Sigmoid colon (tissue), 7 donors: ENCODE data around the gene CDC42BPG. TPM values are rescaled to one million over a fixed set of nuclear protein-coding genes. Genes with fewer than 3 reads are reported as not detected.

ENCODE experiments used
- DNase-seq: peaks from one replicate; pipeline ENCODE4 v3.0.0-alpha.2; 2019
- H3K27ac ChIP-seq, 4 donors: fragments of 200-600 bp; sonication (generic); one replicate each; pipeline ENCODE4 v1.5.1; 2016 to 2019; ENCODE audit warnings: mild to moderate bottlenecking in 1 of 4
- H3K27me3 ChIP-seq, 3 donors: fragments of 200-600 bp; sonication (generic); one replicate each; pipeline ENCODE4 v1.5.1; 2019; ENCODE audit warnings: mild to moderate bottlenecking in 1 of 3
- H3K36me3 ChIP-seq, 4 donors: fragments of 200-600 bp; sonication (generic); one replicate each; pipeline ENCODE4 v1.5.1; 2016 to 2019
- H3K4me1 ChIP-seq, 4 donors: fragments of 200-600 bp; sonication (generic); one replicate each; pipeline ENCODE4 v1.5.1; 2017 to 2019
- H3K4me3 ChIP-seq, 4 donors: fragments of 200-600 bp; sonication (generic); one replicate each; pipeline ENCODE4 v1.5.1; 2017 to 2019; ENCODE audit warnings: mild to moderate bottlenecking in 2 of 4, moderate library complexity in 1 of 4
- H3K9me3 ChIP-seq, 4 donors: fragments of 200-600 bp in 3 of 4; sonication (generic) in 3 of 4; one replicate each; pipeline versions ENCODE4 v1.5.1 to v1.6.1; 2013 to 2019
- EP300 ChIP-seq, 4 donors: sonication (generic); formaldehyde crosslinking; IDR thresholded peaks; one replicate each; pipeline ENCODE4 v1.6.1; 2017; ENCODE audit warnings: antibody characterized with exemption in 4 of 4
- POLR2A ChIP-seq, 2 donors: fragments of 450-650 bp; IDR thresholded peaks; one replicate each; pipeline ENCODE4 v1.6.1; 2016; ENCODE audit warnings: antibody characterized with exemption in 2 of 2, mild to moderate bottlenecking in 2 of 2, moderate library complexity in 2 of 2
- POLR2AphosphoS5 ChIP-seq, 4 donors: sonication (generic); formaldehyde crosslinking; IDR thresholded peaks; one replicate each; pipeline ENCODE4 v1.6.1; 2017; ENCODE audit warnings: antibody characterized with exemption in 4 of 4
- WGBS, 2 donors: extraction: QIAGEN DNeasy Blood & Tissue Kit; methylation state at CpG; one replicate each; pipeline ENCODE4 v1.1.7; 2013; 5-methylcytosine and 5-hydroxymethylcytosine counted together
- intact Hi-C: fragments of 100-400 bp; cut with DNase I; formaldehyde crosslinking; loops from one replicate; pipeline ENCODE4 v1.15.1; 2023
- polyA plus RNA-seq, 3 donors: library from polyadenylated mRNA; stranded (reverse); fragments of 200-250 nt; gene quantifications; one replicate each; pipeline ENCODE4 v1.2.3, GENCODE V29; 2013
- total RNA-seq, 4 donors: library from RNA; depleted of rRNA; stranded (reverse); fragments of >200 nt; gene quantifications; one replicate each; pipeline ENCODE4 v1.1.0, GENCODE V29; 2016
- TF ChIP-seq, protein P1 (sequence below), 4 experiments: fragments of 450-650 bp in 3 of 4; fragments of 200-600 bp in 1 of 4; IDR thresholded peaks; one replicate each; pipeline ENCODE4 v1.5.1; 2016 to 2019; ENCODE audit warnings: antibody characterized with exemption in 4 of 4, mild to moderate bottlenecking in 3 of 4, moderate library complexity in 2 of 4
- donor health status: healthy with polysubstance abuse.
- donor health status: Bipolar disorder and iron deficiency.
- donor health status: healthy.

The CDC42BPG gene
- total and polyA plus RNA-seq, 7 donors: 0.16 to 39.8 (median 10.3) TPM; not detected in 1

DNA sequence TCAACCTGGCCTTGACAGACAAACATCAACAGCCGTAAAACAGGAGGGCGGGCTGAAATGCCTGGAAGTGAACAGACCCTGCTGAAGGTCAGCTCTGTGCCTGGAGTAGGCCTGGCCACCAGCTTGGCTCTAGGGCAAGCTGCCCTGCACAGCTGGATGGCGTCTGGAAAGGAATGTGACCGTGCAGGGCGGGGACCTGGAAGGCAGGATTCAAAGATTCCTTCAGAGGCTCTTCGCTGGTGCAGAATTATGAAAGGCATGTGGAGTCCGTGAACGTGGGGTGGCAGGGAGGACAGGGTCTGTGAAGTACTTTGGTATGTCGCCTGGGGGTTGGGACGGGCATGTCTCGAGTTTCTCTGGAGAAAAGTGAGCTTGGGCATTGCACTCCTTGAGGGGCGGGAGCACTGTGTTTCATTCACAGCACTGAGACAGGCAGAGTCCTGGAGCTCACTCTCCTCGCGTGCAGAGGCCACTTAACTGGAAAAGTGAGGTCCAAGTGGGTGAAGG lies 32.4 kb upstream of the CDC42BPG start:
- 5 to 25% methylated on average over 14 of the region's 14 CpGs for WGBS, 2 donors
- peaks cover 0 to 66% (median 62%) of the 10 kb centered on the region in 4 donors for H3K4me1 ChIP-seq
- intact Hi-C loops: no loop called here

GRCh38 chr11:64876229-64876750 lies 31.8 kb upstream of the CDC42BPG start:
- Histone ChIP-seq H3K4me1 (peaks cover 0 to 72% (median 68%) of the 10 kb centered on the region in 4 donors), H3K27me3 (no peaks in the 10 kb centered on the region), H3K36me3 (peaks cover 5 to 22% (median 15%) of the 10 kb centered on the region in 4 donors), H3K27ac (peak overlapping the region; percentile 84 to 97 (median 94)), H3K4me3 (peak overlapping the region; percentile 61 to 89 (median 72)), H3K9me3 (no peaks in the 10 kb centered on the region)
- TF ChIP-seq POLR2AphosphoS5 (IDR thresholded peaks at IDR 0.05) (no peak), EP300 (IDR thresholded peaks at IDR 0.05) (no peak), POLR2A (IDR thresholded peaks at IDR 0.05) (no peak)
- TF ChIP-seq, protein P1, sequence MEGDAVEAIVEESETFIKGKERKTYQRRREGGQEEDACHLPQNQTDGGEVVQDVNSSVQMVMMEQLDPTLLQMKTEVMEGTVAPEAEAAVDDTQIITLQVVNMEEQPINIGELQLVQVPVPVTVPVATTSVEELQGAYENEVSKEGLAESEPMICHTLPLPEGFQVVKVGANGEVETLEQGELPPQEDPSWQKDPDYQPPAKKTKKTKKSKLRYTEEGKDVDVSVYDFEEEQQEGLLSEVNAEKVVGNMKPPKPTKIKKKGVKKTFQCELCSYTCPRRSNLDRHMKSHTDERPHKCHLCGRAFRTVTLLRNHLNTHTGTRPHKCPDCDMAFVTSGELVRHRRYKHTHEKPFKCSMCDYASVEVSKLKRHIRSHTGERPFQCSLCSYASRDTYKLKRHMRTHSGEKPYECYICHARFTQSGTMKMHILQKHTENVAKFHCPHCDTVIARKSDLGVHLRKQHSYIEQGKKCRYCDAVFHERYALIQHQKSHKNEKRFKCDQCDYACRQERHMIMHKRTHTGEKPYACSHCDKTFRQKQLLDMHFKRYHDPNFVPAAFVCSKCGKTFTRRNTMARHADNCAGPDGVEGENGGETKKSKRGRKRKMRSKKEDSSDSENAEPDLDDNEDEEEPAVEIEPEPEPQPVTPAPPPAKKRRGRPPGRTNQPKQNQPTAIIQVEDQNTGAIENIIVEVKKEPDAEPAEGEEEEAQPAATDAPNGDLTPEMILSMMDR (IDR thresholded peaks at IDR 0.05): no peak
- intact Hi-C loops: no loop called here
- 42 to 51% methylated on average over 11 of the region's 11 CpGs for WGBS, 2 donors
- no peak for DNase-seq

More for the DNA sequence above, 32.4 kb upstream of the CDC42BPG start:
- TF ChIP-seq, protein P1 (IDR thresholded peaks at IDR 0.05): no peak
- peak in 1 of 4 donors; percentile 9 for TF ChIP-seq POLR2AphosphoS5 (IDR thresholded peaks at IDR 0.05)
- peaks cover 5 to 17% (median 13%) of the 10 kb centered on the region in 4 donors for H3K36me3 ChIP-seq
- peak overlapping the region; percentile 61 to 89 (median 72) for H3K4me3 ChIP-seq
- no peaks in the 10 kb centered on the region for H3K27me3 ChIP-seq
- DNase-seq: no peak
- H3K9me3 ChIP-seq: no peaks in the 10 kb centered on the region
- peak overlapping the region; percentile 84 to 97 (median 94) for H3K27ac ChIP-seq

GRCh38 chr11:64875369-64876228 lies 31.1 kb upstream of the CDC42BPG start:
- peaks cover 5 to 22% (median 15%) of the 10 kb centered on the region in 4 donors for H3K36me3 ChIP-seq
- intact Hi-C loops: no loop called here
- peak overlapping the region in 3 of 4 donors; percentile 61 to 89 (median 68) for H3K4me3 ChIP-seq
- H3K27ac ChIP-seq: peak overlapping the region; percentile 84 to 97 (median 94)
- no peaks in the 10 kb centered on the region for H3K9me3 ChIP-seq
- H3K4me1 ChIP-seq: peaks cover 0 to 79% (median 75%) of the 10 kb centered on the region in 4 donors
- TF ChIP-seq POLR2AphosphoS5 (IDR thresholded peaks at IDR 0.05) (peak in 2 of 4 donors; percentile 15 to 16), POLR2A (IDR thresholded peaks at IDR 0.05) (no peak)
- TF ChIP-seq, protein P1 (IDR thresholded peaks at IDR 0.05): no peak
- no peak for DNase-seq
- WGBS, 2 donors: 67 to 84% methylated on average over 17 of the region's 17 CpGs
- no peaks in the 10 kb centered on the region for H3K27me3 ChIP-seq

DNA sequence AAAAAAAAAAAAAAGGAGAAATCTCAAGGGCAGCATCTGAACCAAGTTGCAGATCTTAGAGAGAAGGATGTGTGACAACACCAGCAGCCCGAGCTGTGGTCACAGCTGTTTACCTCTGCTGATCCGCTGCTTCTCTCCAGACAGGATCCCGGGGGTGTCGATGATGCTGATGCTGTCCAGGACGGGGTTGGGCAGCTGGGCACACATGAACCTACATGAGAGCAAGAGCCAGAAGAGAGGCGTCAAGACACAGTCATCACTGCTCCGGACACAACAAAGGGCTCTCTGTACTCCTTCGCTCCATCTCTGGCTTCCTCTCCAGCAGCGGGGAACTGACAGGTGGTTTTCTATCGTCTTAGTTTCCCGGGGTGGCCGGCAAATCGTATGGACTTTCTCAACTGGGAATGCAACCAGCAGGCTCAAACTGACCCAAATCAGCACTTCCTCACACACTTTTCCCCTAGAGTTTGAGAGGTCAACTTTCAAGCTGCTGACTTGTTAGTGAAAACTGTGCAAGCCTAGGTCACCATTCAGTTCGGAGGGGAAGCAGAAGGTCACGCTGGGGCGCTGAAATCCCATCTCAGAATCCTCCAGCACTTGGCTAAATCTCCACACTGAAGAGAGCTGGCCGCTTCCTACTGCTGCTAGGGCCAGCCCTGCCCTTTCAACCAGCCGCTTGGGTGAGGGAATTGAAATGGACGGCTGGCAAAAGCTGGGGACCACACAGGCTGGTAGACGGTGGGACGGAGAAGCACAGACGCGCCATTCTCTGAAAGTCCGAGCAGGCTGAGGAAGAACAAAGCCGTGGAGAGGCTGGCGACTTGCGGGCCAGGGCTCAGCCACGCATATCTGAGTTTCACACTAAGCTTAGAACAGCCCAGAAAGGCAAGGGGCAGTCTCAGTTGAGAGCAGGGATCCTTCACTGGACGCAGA lies 30.1 kb upstream of the CDC42BPG start:
- H3K27ac ChIP-seq: peak overlapping the region; percentile 84 to 97 (median 94)
- TF ChIP-seq, protein P1 (IDR thresholded peaks at IDR 0.05): no peak
- intact Hi-C loops: no loop called here
- 79 to 86% methylated on average over 29 of the region's 29 CpGs for WGBS, 2 donors
- no peaks in the 10 kb centered on the region for H3K27me3 ChIP-seq
- DNase-seq: no peak
- H3K9me3 ChIP-seq: no peaks in the 10 kb centered on the region
- peaks cover 0 to 85% (median 82%) of the 10 kb centered on the region in 4 donors for H3K4me1 ChIP-seq
- H3K36me3 ChIP-seq: peaks cover 5 to 22% (median 15%) of the 10 kb centered on the region in 4 donors
- peak overlapping the region in 2 of 4 donors; percentile 61 to 89 for H3K4me3 ChIP-seq
